Measurements from ENCODE around the gene MYMK. TPM values are rescaled to one million over a fixed set of nuclear protein-coding genes. Genes with fewer than 3 reads are reported as not detected.

MYMK gene
- not detected for polyA plus RNA-seq (2013, experiment 1 of 2)
- not detected for polyA plus RNA-seq (2013, experiment 2 of 2)

- no peak within 1 kb of the TSS for H3K4me3 ChIP-seq (ENCODE audit: extremely low read depth, insufficient read depth, low read length, poor library complexity, severe bottlenecking)
- 96 to 97% methylated on average over 15 to 16 of the region's 17 CpGs for WGBS, 2 experiments (ENCODE audit: insufficient coverage in 2 of 2)
- no peaks in the 10 kb centered on the region for H3K36me3 ChIP-seq (ENCODE audit: control insufficient read depth, insufficient read depth, low read length)
- no peaks in the 10 kb centered on the region for H3K9me3 ChIP-seq (ENCODE audit: control insufficient read depth, low read length)
- H3K27ac ChIP-seq (ENCODE audit: low read depth, low read length, severe bottlenecking), result no peak within 1 kb of the TSS
- H3K4me1 ChIP-seq (ENCODE audit: control insufficient read depth, insufficient read depth, low read length, poor library complexity, severe bottlenecking), result peaks cover 46% of the 10 kb centered on the region
Measured at GRCh38 chr9:133524679-133525228, at the start of gene MYMK. Gene MYMK, minus strand, starts transcription at chr9:133524959. Its CDS starts 115 bp downstream, at chr9:133524844.

- peaks cover 17% of the 10 kb centered on the region for H3K36me3 ChIP-seq (ENCODE audit: control insufficient read depth, insufficient read depth, low read length)
- no peak overlapping the region for H3K4me3 ChIP-seq (ENCODE audit: extremely low read depth, insufficient read depth, low read length, poor library complexity, severe bottlenecking)
- H3K27ac ChIP-seq (ENCODE audit: low read depth, low read length, severe bottlenecking), result no peak overlapping the region
- no peaks in the 10 kb centered on the region for H3K9me3 ChIP-seq (ENCODE audit: control insufficient read depth, low read length)
- H3K4me1 ChIP-seq (ENCODE audit: control insufficient read depth, insufficient read depth, low read length, poor library complexity, severe bottlenecking), result peaks cover 15% of the 10 kb centered on the region
- 93 to 97% methylated on average over 20 of the region's 21 CpGs for WGBS, 2 experiments (ENCODE audit: insufficient coverage in 2 of 2)
Measured at GRCh38 chr9:133573791-133574515, 49.2 kb upstream of the MYMK start.

GRCh38 chr9:133572821-133573361 is 48.1 kb upstream of the MYMK start:
- WGBS, 2 experiments (ENCODE audit: insufficient coverage in 2 of 2), result 90 to 91% methylated on average over 11 to 13 of the region's 15 CpGs
- Histone ChIP-seq H3K9me3 (ENCODE audit: control insufficient read depth, low read length) (no peaks in the 10 kb centered on the region), H3K27ac (ENCODE audit: low read depth, low read length, severe bottlenecking) (no peak overlapping the region), H3K36me3 (ENCODE audit: control insufficient read depth, insufficient read depth, low read length) (peaks cover 19% of the 10 kb centered on the region), H3K4me3 (ENCODE audit: extremely low read depth, insufficient read depth, low read length, poor library complexity, severe bottlenecking) (no peak overlapping the region), H3K4me1 (ENCODE audit: control insufficient read depth, insufficient read depth, low read length, poor library complexity, severe bottlenecking) (peaks cover 15% of the 10 kb centered on the region)

- Histone ChIP-seq H3K9me3 (ENCODE audit: control insufficient read depth, low read length) (no peaks in the 10 kb centered on the region), H3K4me3 (ENCODE audit: extremely low read depth, insufficient read depth, low read length, poor library complexity, severe bottlenecking) (no peak overlapping the region), H3K36me3 (ENCODE audit: control insufficient read depth, insufficient read depth, low read length) (peaks cover 19% of the 10 kb centered on the region), H3K27ac (ENCODE audit: low read depth, low read length, severe bottlenecking) (no peak overlapping the region), H3K4me1 (ENCODE audit: control insufficient read depth, insufficient read depth, low read length, poor library complexity, severe bottlenecking) (peaks cover 12% of the 10 kb centered on the region)
- WGBS, 2 experiments (ENCODE audit: insufficient coverage in 2 of 2), result 94 to 95% methylated on average over 9 to 16 of the region's 20 CpGs
Measured at GRCh38 chr9:133571896-133572595, 47.3 kb upstream of the MYMK start.

GRCh38 chr9:133571391-133571890 is 46.7 kb upstream of the MYMK start:
- Histone ChIP-seq H3K4me1 (ENCODE audit: control insufficient read depth, insufficient read depth, low read length, poor library complexity, severe bottlenecking) (peaks cover 12% of the 10 kb centered on the region), H3K36me3 (ENCODE audit: control insufficient read depth, insufficient read depth, low read length) (peaks cover 19% of the 10 kb centered on the region), H3K27ac (ENCODE audit: low read depth, low read length, severe bottlenecking) (no peak overlapping the region), H3K9me3 (ENCODE audit: control insufficient read depth, low read length) (no peaks in the 10 kb centered on the region), H3K4me3 (ENCODE audit: extremely low read depth, insufficient read depth, low read length, poor library complexity, severe bottlenecking) (no peak overlapping the region)
- WGBS, 2 experiments (ENCODE audit: insufficient coverage in 2 of 2), result 93 to 95% methylated on average over 8 to 9 of the region's 9 CpGs

GRCh38 chr9:133570691-133571080 is 45.9 kb upstream of the MYMK start:
- 79 to 80% methylated on average over 16 of the region's 16 CpGs for WGBS, 2 experiments (ENCODE audit: insufficient coverage in 2 of 2)
- no peak overlapping the region for H3K27ac ChIP-seq (ENCODE audit: low read depth, low read length, severe bottlenecking)
- peaks cover 19% of the 10 kb centered on the region for H3K36me3 ChIP-seq (ENCODE audit: control insufficient read depth, insufficient read depth, low read length)
- H3K4me1 ChIP-seq (ENCODE audit: control insufficient read depth, insufficient read depth, low read length, poor library complexity, severe bottlenecking), result peaks cover 8% of the 10 kb centered on the region
- H3K9me3 ChIP-seq (ENCODE audit: control insufficient read depth, low read length), result no peaks in the 10 kb centered on the region
- no peak overlapping the region for H3K4me3 ChIP-seq (ENCODE audit: extremely low read depth, insufficient read depth, low read length, poor library complexity, severe bottlenecking)

- H3K27ac ChIP-seq (ENCODE audit: low read depth, low read length, severe bottlenecking), result no peak overlapping the region
- peaks cover 12% of the 10 kb centered on the region for H3K4me1 ChIP-seq (ENCODE audit: control insufficient read depth, insufficient read depth, low read length, poor library complexity, severe bottlenecking)
- no peaks in the 10 kb centered on the region for H3K9me3 ChIP-seq (ENCODE audit: control insufficient read depth, low read length)
- H3K4me3 ChIP-seq (ENCODE audit: extremely low read depth, insufficient read depth, low read length, poor library complexity, severe bottlenecking), result no peak overlapping the region
- peaks cover 19% of the 10 kb centered on the region for H3K36me3 ChIP-seq (ENCODE audit: control insufficient read depth, insufficient read depth, low read length)
- WGBS, 2 experiments (ENCODE audit: insufficient coverage in 2 of 2), result 76 to 77% methylated on average over 34 to 36 of the region's 36 CpGs
Measured at GRCh38 chr9:133569891-133570690, 45.3 kb upstream of the MYMK start.

GRCh38 chr9:133569121-133569785 is 44.5 kb upstream of the MYMK start:
- H3K36me3 ChIP-seq (ENCODE audit: control insufficient read depth, insufficient read depth, low read length), result peaks cover 16% of the 10 kb centered on the region
- no peak overlapping the region for H3K27ac ChIP-seq (ENCODE audit: low read depth, low read length, severe bottlenecking)
- no peak overlapping the region for H3K4me3 ChIP-seq (ENCODE audit: extremely low read depth, insufficient read depth, low read length, poor library complexity, severe bottlenecking)
- H3K9me3 ChIP-seq (ENCODE audit: control insufficient read depth, low read length), result no peaks in the 10 kb centered on the region
- H3K4me1 ChIP-seq (ENCODE audit: control insufficient read depth, insufficient read depth, low read length, poor library complexity, severe bottlenecking), result peaks cover 14% of the 10 kb centered on the region
- 95 to 97% methylated on average over 9 to 12 of the region's 14 CpGs for WGBS, 2 experiments (ENCODE audit: insufficient coverage in 2 of 2)

- 93 to 95% methylated on average over 27 to 30 of the region's 33 CpGs for WGBS, 2 experiments (ENCODE audit: insufficient coverage in 2 of 2)
- H3K36me3 ChIP-seq (ENCODE audit: control insufficient read depth, insufficient read depth, low read length), result peaks cover 13% of the 10 kb centered on the region
- H3K4me3 ChIP-seq (ENCODE audit: extremely low read depth, insufficient read depth, low read length, poor library complexity, severe bottlenecking), result no peak overlapping the region
- H3K4me1 ChIP-seq (ENCODE audit: control insufficient read depth, insufficient read depth, low read length, poor library complexity, severe bottlenecking), result peaks cover 21% of the 10 kb centered on the region
- no peaks in the 10 kb centered on the region for H3K9me3 ChIP-seq (ENCODE audit: control insufficient read depth, low read length)
- no peak overlapping the region for H3K27ac ChIP-seq (ENCODE audit: low read depth, low read length, severe bottlenecking)
Measured at GRCh38 chr9:133568186-133568585, 43.4 kb upstream of the MYMK start.
